ENCODE data around the gene MALT1.

MALT1 gene

DNA sequence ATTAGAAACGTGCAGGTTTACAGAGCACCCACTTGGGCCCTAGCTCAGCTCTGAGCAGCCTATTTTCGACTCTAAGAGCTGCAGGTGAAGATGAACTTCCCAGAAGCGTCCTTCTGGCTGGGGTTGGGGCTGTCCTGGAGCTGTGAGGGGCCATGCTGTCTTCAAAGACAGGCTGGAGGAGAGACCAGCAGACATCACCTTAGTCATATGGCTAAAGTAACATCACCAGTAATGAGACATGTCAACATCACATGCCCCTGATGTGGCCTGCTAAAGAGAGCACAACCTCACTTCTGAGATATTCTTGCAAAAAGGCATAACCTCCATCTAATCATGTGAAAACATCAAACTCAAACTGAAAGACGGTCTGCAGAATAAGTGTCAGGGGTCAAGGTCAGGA lies 106.2 kb downstream of the MALT1 start:
- DNase-seq (ENCODE audit: low read depth) = no peak
- no peak overlapping the region for H3K4me3 ChIP-seq (ENCODE audit: low read depth, low read length)
- TF ChIP-seq, protein P1, sequence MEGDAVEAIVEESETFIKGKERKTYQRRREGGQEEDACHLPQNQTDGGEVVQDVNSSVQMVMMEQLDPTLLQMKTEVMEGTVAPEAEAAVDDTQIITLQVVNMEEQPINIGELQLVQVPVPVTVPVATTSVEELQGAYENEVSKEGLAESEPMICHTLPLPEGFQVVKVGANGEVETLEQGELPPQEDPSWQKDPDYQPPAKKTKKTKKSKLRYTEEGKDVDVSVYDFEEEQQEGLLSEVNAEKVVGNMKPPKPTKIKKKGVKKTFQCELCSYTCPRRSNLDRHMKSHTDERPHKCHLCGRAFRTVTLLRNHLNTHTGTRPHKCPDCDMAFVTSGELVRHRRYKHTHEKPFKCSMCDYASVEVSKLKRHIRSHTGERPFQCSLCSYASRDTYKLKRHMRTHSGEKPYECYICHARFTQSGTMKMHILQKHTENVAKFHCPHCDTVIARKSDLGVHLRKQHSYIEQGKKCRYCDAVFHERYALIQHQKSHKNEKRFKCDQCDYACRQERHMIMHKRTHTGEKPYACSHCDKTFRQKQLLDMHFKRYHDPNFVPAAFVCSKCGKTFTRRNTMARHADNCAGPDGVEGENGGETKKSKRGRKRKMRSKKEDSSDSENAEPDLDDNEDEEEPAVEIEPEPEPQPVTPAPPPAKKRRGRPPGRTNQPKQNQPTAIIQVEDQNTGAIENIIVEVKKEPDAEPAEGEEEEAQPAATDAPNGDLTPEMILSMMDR (IDR thresholded peaks at IDR 0.05; ENCODE audit: control insufficient read depth, extremely low read depth, insufficient read depth) = no peak

DNA sequence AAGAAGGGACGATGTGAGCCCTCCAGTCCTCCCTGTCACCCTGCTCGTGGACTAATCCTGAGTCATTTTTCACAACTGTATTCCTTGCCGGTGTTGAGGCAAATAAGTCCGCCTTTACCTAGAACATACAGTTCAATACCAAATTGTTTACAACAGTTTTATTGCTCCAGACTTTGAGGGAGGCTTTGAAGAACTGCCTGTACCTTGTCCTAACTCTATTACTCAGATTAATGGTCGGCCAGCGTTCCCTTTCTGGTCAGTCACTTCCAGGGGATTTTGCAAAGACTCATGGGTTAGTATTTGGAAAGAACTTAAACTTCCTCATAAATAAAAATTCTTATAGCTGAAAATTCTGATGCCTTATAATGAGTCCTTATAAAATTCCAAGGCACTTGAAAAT lies 108.3 kb downstream of the MALT1 start:
- TF ChIP-seq, protein P1 (IDR thresholded peaks at IDR 0.05; ENCODE audit: control insufficient read depth, extremely low read depth, insufficient read depth) = no peak
- H3K4me3 ChIP-seq (ENCODE audit: low read depth, low read length) = no peak overlapping the region
- no peak for DNase-seq (ENCODE audit: low read depth)

DNA sequence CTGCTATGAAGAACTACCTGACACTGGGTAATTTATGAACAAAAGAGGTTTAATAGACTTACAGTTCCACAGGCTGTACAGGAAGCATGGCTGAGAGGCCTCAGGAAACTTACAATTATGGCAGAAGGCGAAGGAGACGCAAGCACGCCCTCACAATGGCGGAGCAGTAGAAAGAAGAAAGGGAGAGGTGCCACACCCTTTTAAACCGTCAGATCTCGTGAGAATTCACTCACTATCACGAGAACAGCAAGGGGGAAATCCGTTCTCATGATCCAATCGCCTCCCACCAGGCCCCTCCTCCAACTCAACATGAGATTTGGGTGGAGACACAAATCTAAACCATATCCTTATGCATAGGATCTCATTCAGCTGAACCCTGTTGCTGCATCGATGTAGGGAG lies 108.8 kb downstream of the MALT1 start:
- H3K4me3 ChIP-seq (ENCODE audit: low read depth, low read length) = no peak overlapping the region
- TF ChIP-seq, protein P1 (IDR thresholded peaks at IDR 0.05; ENCODE audit: control insufficient read depth, extremely low read depth, insufficient read depth) = no peak
- DNase-seq (ENCODE audit: low read depth) = no peak

- H3K4me3 ChIP-seq (ENCODE audit: low read depth, low read length) = no peak overlapping the region
- TF ChIP-seq, protein P1 (IDR thresholded peaks at IDR 0.05; ENCODE audit: control insufficient read depth, extremely low read depth, insufficient read depth) = peak; percentile 94
- peak; percentile 68 for DNase-seq (ENCODE audit: low read depth)
These were observed 110.4 kb downstream of the MALT1 start for GRCh38 chr18:58781627-58782194.

GRCh38 chr18:58784601-58785137 lies 113.4 kb downstream of the MALT1 start:
- TF ChIP-seq, protein P1 (IDR thresholded peaks at IDR 0.05; ENCODE audit: control insufficient read depth, extremely low read depth, insufficient read depth) = no peak
- no peak for DNase-seq (ENCODE audit: low read depth)
- H3K4me3 ChIP-seq (ENCODE audit: low read depth, low read length) = no peak overlapping the region

- TF ChIP-seq, protein P1 (IDR thresholded peaks at IDR 0.05; ENCODE audit: control insufficient read depth, extremely low read depth, insufficient read depth) = no peak
- DNase-seq (ENCODE audit: low read depth) = peak; percentile 48
These were observed 114.0 kb downstream of the MALT1 start for GRCh38 chr18:58785171-58785805.

More at GRCh38 chr18:58785171-58785805, 114.0 kb downstream of the MALT1 start:
- no peak overlapping the region for H3K4me3 ChIP-seq (ENCODE audit: low read depth, low read length)

Measured in LNCaP clone FGC (cell line).